Epithelial cell of proximal tubule (primary cell): ENCODE data around the gene GJD4. TPM values are rescaled to one million over a fixed set of nuclear protein-coding genes. Genes with fewer than 3 reads are reported as not detected.

ENCODE experiments used
- DNase-seq: peaks from one replicate; pipeline ENCODE4 v3.0.0-alpha.2; 2011; ENCODE audit warnings: low read depth
- H3K4me3 ChIP-seq: 2 replicates; pipeline ENCODE4 v1.5.1; 2011; ENCODE audit warnings: low read depth, mild to moderate bottlenecking, low read length
- CTCF ChIP-seq: conservative IDR thresholded peaks from 2 replicates; pipeline ENCODE4 v1.5.1; 2012; ENCODE audit warnings: low read depth, mild to moderate bottlenecking, low read length
- total RNA-seq: library from RNA; depleted of rRNA; stranded (reverse); fragments of >200 nt; gene quantifications from 2 replicates; pipeline ENCODE4 v1.2.3, GENCODE V29; 2015

The GJD4 gene
- total RNA-seq, 1 donor from 2014 or later, result not detected

- H3K4me3 ChIP-seq, result no peak overlapping the region
- DNase-seq, result no peak
- no peak for TF ChIP-seq CTCF
Observed at GRCh38 chr10:35585356-35585755, 19.8 kb upstream of the GJD4 start.

DNA sequence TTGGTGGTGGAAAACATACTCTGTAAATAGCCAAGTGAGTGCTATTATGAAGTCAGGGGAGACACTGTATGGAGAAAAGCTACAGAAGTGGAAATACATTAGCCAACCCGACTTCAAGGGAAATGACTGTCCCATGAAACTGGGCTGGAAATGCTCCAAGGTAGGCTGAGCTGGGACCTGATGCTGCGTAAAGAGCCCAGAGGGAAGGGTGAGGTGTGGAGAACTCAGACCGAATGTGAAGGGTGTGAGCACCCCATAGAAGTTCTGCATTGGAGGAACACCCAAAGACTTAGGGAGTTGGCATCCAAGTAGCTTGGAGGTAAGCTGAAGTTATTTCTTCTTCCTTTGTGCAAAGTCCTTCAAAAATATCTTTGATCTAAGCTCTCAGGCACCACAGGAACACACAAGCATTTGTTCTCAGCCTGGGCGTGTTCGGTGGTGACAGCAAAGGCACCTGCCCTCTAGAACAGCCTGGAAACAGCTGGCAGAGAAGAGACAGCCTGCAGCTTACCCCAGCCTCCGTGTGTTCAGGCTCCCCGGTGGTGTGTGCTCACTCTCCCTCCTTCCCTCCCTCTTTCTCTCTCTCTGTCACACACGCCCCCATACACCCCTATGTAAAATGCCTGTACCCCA lies 19.1 kb upstream of the GJD4 start:
- DNase-seq, result no peak
- no peak overlapping the region for H3K4me3 ChIP-seq
- no peak for TF ChIP-seq CTCF

- H3K4me3 ChIP-seq, result no peak overlapping the region
- TF ChIP-seq CTCF, result no peak
- DNase-seq, result no peak
Observed at GRCh38 chr10:35588836-35589235, 16.3 kb upstream of the GJD4 start.

GRCh38 chr10:35592441-35592840 lies 12.7 kb upstream of the GJD4 start:
- no peak for TF ChIP-seq CTCF
- H3K4me3 ChIP-seq, result no peak overlapping the region
- DNase-seq, result no peak

GRCh38 chr10:35594115-35595079 lies 10.7 kb upstream of the GJD4 start:
- TF ChIP-seq CTCF, result no peak
- no peak overlapping the region for H3K4me3 ChIP-seq
- no peak for DNase-seq

DNA sequence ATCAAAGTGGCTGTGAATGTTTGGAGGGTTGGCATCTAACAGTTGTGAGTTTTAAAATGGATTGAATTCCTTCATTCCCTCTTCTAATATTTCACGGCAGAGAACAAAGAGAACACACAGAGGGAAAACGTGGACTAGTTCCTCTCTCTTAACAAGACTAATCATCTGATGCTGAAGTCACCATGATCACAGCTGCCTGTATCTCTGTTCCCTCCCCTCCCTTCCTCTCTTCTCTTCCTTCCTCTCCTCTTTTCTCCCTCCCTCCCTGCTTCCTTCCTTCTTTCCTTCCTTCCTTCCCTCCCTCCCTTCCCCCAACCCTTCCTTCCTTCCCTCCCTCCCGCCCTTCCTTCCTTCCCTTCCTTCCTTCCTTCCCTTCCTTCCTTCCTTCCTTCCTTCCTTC lies 10.0 kb upstream of the GJD4 start:
- DNase-seq, result no peak
- TF ChIP-seq CTCF, result no peak
- H3K4me3 ChIP-seq, result no peak overlapping the region
